SK-N-MC (cell line): Measurements from ENCODE around the gene ZNHIT6.

Source experiments
- EZH2 ChIP-seq: fragments of 200-600 bp; sonication (generic); IDR thresholded peaks from one replicate; pipeline ENCODE4 v1.6.1; 2017; ENCODE audit warnings: antibody characterized with exemption
- POLR2AphosphoS5 ChIP-seq: IDR thresholded peaks from 2 replicates; pipeline ENCODE4 v1.6.1; 2012; ENCODE audit warnings: mild to moderate bottlenecking, low read depth, low read length, borderline replicate concordance

- TF ChIP-seq EZH2 = no peak
- no peak for TF ChIP-seq POLR2AphosphoS5
Measured at GRCh38 chr1:85629532-85629920, 78.7 kb downstream of the ZNHIT6 start.
